ENCODE data around the gene RPUSD1.

GRCh38 chr16:813204-813915 is 25.2 kb upstream of the RPUSD1 start:
- TF ChIP-seq CTCF (IDR thresholded peaks at IDR 0.05) (peak; percentile 35 to 71 (median 62)), POLR2A (IDR thresholded peaks at IDR 0.05) (no peak)

Data from heart left ventricle (tissue), 13 donors.